ENCODE data around the gene CNTNAP2. TPM values are rescaled to one million over a fixed set of nuclear protein-coding genes. Genes with fewer than 3 reads are reported as not detected.

CNTNAP2 gene
- total and polyA plus RNA-seq, 3 donors from 2014 or later = 4.3 to 6.1 (median 4.4) TPM

GRCh38 chr7:147857152-147858140, 1740.8 kb downstream of the CNTNAP2 start:
- no peak for TF ChIP-seq POLR2A (IDR thresholded peaks at IDR 0.05)
- TF ChIP-seq, protein P1, sequence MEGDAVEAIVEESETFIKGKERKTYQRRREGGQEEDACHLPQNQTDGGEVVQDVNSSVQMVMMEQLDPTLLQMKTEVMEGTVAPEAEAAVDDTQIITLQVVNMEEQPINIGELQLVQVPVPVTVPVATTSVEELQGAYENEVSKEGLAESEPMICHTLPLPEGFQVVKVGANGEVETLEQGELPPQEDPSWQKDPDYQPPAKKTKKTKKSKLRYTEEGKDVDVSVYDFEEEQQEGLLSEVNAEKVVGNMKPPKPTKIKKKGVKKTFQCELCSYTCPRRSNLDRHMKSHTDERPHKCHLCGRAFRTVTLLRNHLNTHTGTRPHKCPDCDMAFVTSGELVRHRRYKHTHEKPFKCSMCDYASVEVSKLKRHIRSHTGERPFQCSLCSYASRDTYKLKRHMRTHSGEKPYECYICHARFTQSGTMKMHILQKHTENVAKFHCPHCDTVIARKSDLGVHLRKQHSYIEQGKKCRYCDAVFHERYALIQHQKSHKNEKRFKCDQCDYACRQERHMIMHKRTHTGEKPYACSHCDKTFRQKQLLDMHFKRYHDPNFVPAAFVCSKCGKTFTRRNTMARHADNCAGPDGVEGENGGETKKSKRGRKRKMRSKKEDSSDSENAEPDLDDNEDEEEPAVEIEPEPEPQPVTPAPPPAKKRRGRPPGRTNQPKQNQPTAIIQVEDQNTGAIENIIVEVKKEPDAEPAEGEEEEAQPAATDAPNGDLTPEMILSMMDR (IDR thresholded peaks at IDR 0.05) = no peak
- intact Hi-C loops (cut with DNase I; ENCODE audit: low total_unique reads) = no loop called here
- Histone ChIP-seq H3K4me3 (no peak overlapping the region), H3K9me3 (no peaks in the 10 kb centered on the region), H3K27ac (no peak overlapping the region), H3K27me3 (no peaks in the 10 kb centered on the region), H3K36me3 (ENCODE audit: low read depth, missing control alignments) (no peaks in the 10 kb centered on the region), H3K4me1 (no peaks in the 10 kb centered on the region)
- WGBS, 2 donors = 68 to 74% methylated on average over 8 of the region's 8 CpGs
- DNase-seq = no peak

- Histone ChIP-seq H3K9me3 (no peaks in the 10 kb centered on the region), H3K4me3 (no peak overlapping the region), H3K36me3 (ENCODE audit: low read depth, missing control alignments) (no peaks in the 10 kb centered on the region), H3K4me1 (no peaks in the 10 kb centered on the region), H3K27ac (no peak overlapping the region), H3K27me3 (no peaks in the 10 kb centered on the region)
- 73 to 76% methylated on average over 3 of the region's 3 CpGs for WGBS, 2 donors
- intact Hi-C loops (cut with DNase I; ENCODE audit: low total_unique reads) = no loop called here
- DNase-seq = no peak
- no peak for TF ChIP-seq POLR2A (IDR thresholded peaks at IDR 0.05)
- TF ChIP-seq, protein P1 (IDR thresholded peaks at IDR 0.05) = no peak
These were observed 1741.8 kb downstream of the CNTNAP2 start for GRCh38 chr7:147858421-147858820.

- 74 to 83% methylated on average over 4 of the region's 4 CpGs for WGBS, 2 donors
- TF ChIP-seq, protein P1 (IDR thresholded peaks at IDR 0.05) = no peak
- TF ChIP-seq POLR2A (IDR thresholded peaks at IDR 0.05) = no peak
- Histone ChIP-seq H3K27me3 (no peaks in the 10 kb centered on the region), H3K9me3 (no peaks in the 10 kb centered on the region), H3K4me3 (no peak overlapping the region), H3K4me1 (no peaks in the 10 kb centered on the region), H3K27ac (no peak overlapping the region), H3K36me3 (ENCODE audit: low read depth, missing control alignments) (no peaks in the 10 kb centered on the region)
- intact Hi-C loops (cut with DNase I; ENCODE audit: low total_unique reads) = no loop called here
- DNase-seq = no peak
These were observed 1742.4 kb downstream of the CNTNAP2 start for GRCh38 chr7:147859033-147859432.

GRCh38 chr7:147859486-147859885, 1742.9 kb downstream of the CNTNAP2 start:
- no peak overlapping the region for H3K27ac ChIP-seq
- no peak for TF ChIP-seq POLR2A (IDR thresholded peaks at IDR 0.05)
- intact Hi-C loops (cut with DNase I; ENCODE audit: low total_unique reads) = no loop called here
- H3K4me3 ChIP-seq = no peak overlapping the region
- H3K36me3 ChIP-seq (ENCODE audit: low read depth, missing control alignments) = no peaks in the 10 kb centered on the region
- DNase-seq = no peak
- no peaks in the 10 kb centered on the region for H3K4me1 ChIP-seq
- no peaks in the 10 kb centered on the region for H3K9me3 ChIP-seq
- no peaks in the 10 kb centered on the region for H3K27me3 ChIP-seq

GRCh38 chr7:147861058-147861716, 1744.6 kb downstream of the CNTNAP2 start:
- H3K27ac ChIP-seq = no peak overlapping the region
- intact Hi-C loops (cut with DNase I; ENCODE audit: low total_unique reads) = no loop called here
- H3K4me3 ChIP-seq = no peak overlapping the region
- H3K4me1 ChIP-seq = no peaks in the 10 kb centered on the region
- WGBS, 2 donors = 85 to 100% methylated on average over 1 of the region's 1 CpG
- no peaks in the 10 kb centered on the region for H3K36me3 ChIP-seq (ENCODE audit: low read depth, missing control alignments)
- TF ChIP-seq, protein P1 (IDR thresholded peaks at IDR 0.05) = no peak
- TF ChIP-seq POLR2A (IDR thresholded peaks at IDR 0.05) = no peak
- no peaks in the 10 kb centered on the region for H3K9me3 ChIP-seq
- no peak for DNase-seq
- no peaks in the 10 kb centered on the region for H3K27me3 ChIP-seq

Measured in testis (tissue), 3 donors.